Aorta (tissue), 5 donors: ENCODE data around the gene B4GALT1. TPM values are rescaled to one million over a fixed set of nuclear protein-coding genes. Genes with fewer than 3 reads are reported as not detected.
"Not testable (repeated sequence)": the region's sequence is repeated elsewhere in the genome, so short reads cannot be mapped to it uniquely, and the experiment has no call there.

Source experiments
- ATAC-seq: fragments of 200-7000 bp; cut with Tn5 transposase; one replicate; pipeline ENCODE4 v1.9.1; 2022; ENCODE audit warnings: moderate library complexity; ENCODE audit not compliant: low FRiP score
- DNase-seq, 2 donors: peaks; one replicate each; pipeline ENCODE4 v3.0.0-alpha.2; 2020
- H3K27ac ChIP-seq, 2 donors: one replicate each; pipeline ENCODE4 v1.5.1; 2013; ENCODE audit warnings: low read length in 2 of 2, mild to moderate bottlenecking in 2 of 2, moderate library complexity in 2 of 2, control low read depth in 1 of 2, inconsistent platforms in 1 of 2, low read depth in 1 of 2
- H3K27me3 ChIP-seq, 2 donors: one replicate each; pipeline ENCODE4 v1.6.1; 2013; ENCODE audit warnings: control low read depth in 1 of 2, low read length in 1 of 2, mild to moderate bottlenecking in 1 of 2, moderate library complexity in 1 of 2; ENCODE audit not compliant: insufficient read depth in 2 of 2, control insufficient read depth in 1 of 2
- H3K36me3 ChIP-seq, 2 donors: one replicate each; pipeline ENCODE4 v1.6.1; 2013; ENCODE audit warnings: control low read depth in 1 of 2, low read length in 1 of 2, mild to moderate bottlenecking in 1 of 2; ENCODE audit not compliant: insufficient read depth in 2 of 2, control insufficient read depth in 1 of 2
- H3K4me1 ChIP-seq, 2 donors: one replicate each; pipeline ENCODE4 v1.6.1; 2013; ENCODE audit warnings: low read length in 2 of 2, control low read depth in 1 of 2, mild to moderate bottlenecking in 1 of 2, moderate library complexity in 1 of 2; ENCODE audit not compliant: insufficient read depth in 2 of 2, control insufficient read depth in 1 of 2
- H3K4me3 ChIP-seq, 2 donors: one replicate each; pipeline ENCODE4 v1.5.1; 2013; ENCODE audit warnings: low read length in 2 of 2, control low read depth in 1 of 2, mild to moderate bottlenecking in 1 of 2
- H3K9me3 ChIP-seq: one replicate; pipeline ENCODE4 v1.6.1; 2013; ENCODE audit warnings: mild to moderate bottlenecking, low read length; ENCODE audit not compliant: control insufficient read depth
- WGBS, 2 donors: extraction: QIAGEN DNeasy Blood & Tissue Kit; methylation state at CpG; one replicate each; pipeline ENCODE4 v1.1.7; 2013; 5-methylcytosine and 5-hydroxymethylcytosine counted together
- intact Hi-C, 2 donors: fragments of 100-400 bp; cut with DNase I; formaldehyde crosslinking; loops; one replicate each; pipeline versions ENCODE4 v1.14.2 to v1.15.0; 2022
- polyA plus RNA-seq, 2 donors: library from polyadenylated mRNA; stranded (reverse); fragments of 200-250 nt; gene quantifications; one replicate each; pipeline ENCODE4 v1.2.3, GENCODE V29; 2013
- total RNA-seq, 2 donors: library from RNA; stranded (reverse); fragmentation: NEBNext Ultra II Directional; extraction: Animal tissue kit (Norgen Biotek cat#: 25700); gene quantifications; one replicate each; pipeline ENCODE4 v1.2.1, GENCODE V29; 2021
- donor health status: healthy with polysubstance abuse.
- donor health status: Bipolar disorder and iron deficiency.
- donor health status: DM: no; HTN: no; CAD: no.
- donor health status: DM: no; HTN: no; CAD: no.
- donor health status: DM: yes; HTN: yes; CAD: no.

The B4GALT1 gene
- total and polyA plus RNA-seq, 4 donors, result 15.2 to 95.6 (median 55.2) TPM

GRCh38 chr9:33165263-33166151 lies 1.6 kb downstream of the B4GALT1 start:
- WGBS, 2 donors, result 3 to 5% methylated on average over 10 of the region's 10 CpGs
- DNase-seq, result no peak
- Histone ChIP-seq H3K27me3 (no peaks in the 10 kb centered on the region), H3K36me3 (no peaks in the 10 kb centered on the region), H3K9me3 (no peaks in the 10 kb centered on the region), H3K27ac (peak overlapping the region; percentile 32 to 95), H3K4me3 (peak overlapping the region; percentile 92), H3K4me1 (peaks cover 5 to 22% of the 10 kb centered on the region in 2 donors)
- intact Hi-C loops, result loop anchor here in 1 of 2 donors (2.0 kb wide), 1 partner anchor 59 kb away; no protein-coding TSS in a partner anchor
- ATAC-seq, result peak; percentile 0

GRCh38 chr9:33164921-33165262 lies 2.2 kb downstream of the B4GALT1 start:
- 13% methylated on average over 7 of the region's 7 CpGs for WGBS, 2 donors
- peaks cover 5 to 22% of the 10 kb centered on the region in 2 donors for H3K4me1 ChIP-seq
- not testable (repeated sequence) for H3K9me3 ChIP-seq, ATAC-seq, H3K27me3 ChIP-seq, DNase-seq, H3K36me3 ChIP-seq
- H3K27ac ChIP-seq, result peak overlapping the region in 1 of 2 donors; percentile 77
- intact Hi-C loops, result loop anchor here in 1 of 2 donors (2.0 kb wide), 1 partner anchor 60 kb away; no protein-coding TSS in a partner anchor
- peak overlapping the region; percentile 92 for H3K4me3 ChIP-seq

- Histone ChIP-seq H3K27ac (peak overlapping the region; percentile 44 to 81), H3K9me3 (no peaks in the 10 kb centered on the region), H3K4me1 (peaks cover 6 to 25% of the 10 kb centered on the region in 2 donors), H3K4me3 (peak overlapping the region; percentile 11 to 92), H3K27me3 (no peaks in the 10 kb centered on the region), H3K36me3 (no peaks in the 10 kb centered on the region)
- 12 to 17% methylated on average over 11 of the region's 11 CpGs for WGBS, 2 donors
- DNase-seq, result no peak
- intact Hi-C loops, result loop anchor here in 1 of 2 donors (2.0 kb wide), 1 partner anchor 61 kb away; no protein-coding TSS in a partner anchor
- ATAC-seq, result no peak
Measured at GRCh38 chr9:33164138-33164809, 2.9 kb downstream of the B4GALT1 start.

- H3K9me3 ChIP-seq, result no peaks in the 10 kb centered on the region
- H3K4me1 ChIP-seq, result peaks cover 6 to 25% of the 10 kb centered on the region in 2 donors
- 72 to 75% methylated on average over 8 of the region's 8 CpGs for WGBS, 2 donors
- H3K36me3 ChIP-seq, result no peaks in the 10 kb centered on the region
- peak overlapping the region in 1 of 2 donors; percentile 81 for H3K27ac ChIP-seq
- H3K27me3 ChIP-seq, result no peaks in the 10 kb centered on the region
- intact Hi-C loops, result loop anchor here in 1 of 2 donors (2.0 kb wide), 2 partner anchors 61 to 83 kb away; no protein-coding TSS in a partner anchor
- H3K4me3 ChIP-seq, result no peak overlapping the region
- DNase-seq (no peak), ATAC-seq (no peak)
Measured at GRCh38 chr9:33163433-33164137, 3.6 kb downstream of the B4GALT1 start.

- DNase-seq (no peak), ATAC-seq (no peak)
- Histone ChIP-seq H3K4me1 (peaks cover 11 to 31% of the 10 kb centered on the region in 2 donors), H3K27me3 (no peaks in the 10 kb centered on the region), H3K9me3 (no peaks in the 10 kb centered on the region), H3K4me3 (no peak overlapping the region), H3K36me3 (no peaks in the 10 kb centered on the region), H3K27ac (peak overlapping the region in 1 of 2 donors; percentile 81)
- 33 to 43% methylated on average over 9 of the region's 9 CpGs for WGBS, 2 donors
- intact Hi-C loops, result loop anchor here in 1 of 2 donors (2.0 kb wide), 1 partner anchor 82 kb away; no protein-coding TSS in a partner anchor
Measured at GRCh38 chr9:33162721-33163311, 4.3 kb downstream of the B4GALT1 start.

- no peak overlapping the region for H3K4me3 ChIP-seq
- H3K4me1 ChIP-seq, result peaks cover 13 to 34% of the 10 kb centered on the region in 2 donors
- intact Hi-C loops, result loop anchor here in 1 of 2 donors (2.0 kb wide), 1 partner anchor 81 kb away; no protein-coding TSS in a partner anchor
Measured at GRCh38 chr9:33161589-33162132, 5.5 kb downstream of the B4GALT1 start.

GRCh38 chr9:33161011-33161588 lies 6.0 kb downstream of the B4GALT1 start:
- Histone ChIP-seq H3K27ac (peak overlapping the region; percentile 62 to 89), H3K4me1 (peaks cover 14 to 36% of the 10 kb centered on the region in 2 donors), H3K36me3 (no peaks in the 10 kb centered on the region), H3K9me3 (no peaks in the 10 kb centered on the region), H3K4me3 (no peak overlapping the region), H3K27me3 (no peaks in the 10 kb centered on the region)
- WGBS, 2 donors, result 9 to 11% methylated on average over 6 of the region's 6 CpGs
- ATAC-seq (peak; percentile 39), DNase-seq (peak; percentile 81 to 85)
- intact Hi-C loops, result no loop called here

More at GRCh38 chr9:33161589-33162132, 5.5 kb downstream of the B4GALT1 start:
- Histone ChIP-seq H3K27ac (peak overlapping the region; percentile 62 to 89), H3K36me3 (no peaks in the 10 kb centered on the region), H3K27me3 (no peaks in the 10 kb centered on the region), H3K9me3 (no peaks in the 10 kb centered on the region)
- ATAC-seq (no peak), DNase-seq (no peak)
- 21 to 43% methylated on average over 1 of the region's 1 CpG for WGBS, 2 donors
